H54 (cell line): Measurements from ENCODE around the gene ZKSCAN1.
"Not testable (repeated sequence)": the region's sequence is repeated elsewhere in the genome, so short reads cannot be mapped to it uniquely, and the experiment has no call there.

Experiments
- DNase-seq: peaks from one replicate; pipeline ENCODE4 v3.0.0; 2011; ENCODE audit warnings: low spot score, mixed read lengths; ENCODE audit not compliant: insufficient read length
- FAIRE-seq: peaks from 3 replicates; lab custom pipeline; 2011; peaks lifted over from hg19 to GRCh38; lab: Jason Lieb, UNC
- POLR2A ChIP-seq: IDR thresholded peaks from 2 replicates; pipeline ENCODE4 v1.6.1; 2011; ENCODE audit warnings: low read depth, mild to moderate bottlenecking, low read length

The ZKSCAN1 gene

DNA sequence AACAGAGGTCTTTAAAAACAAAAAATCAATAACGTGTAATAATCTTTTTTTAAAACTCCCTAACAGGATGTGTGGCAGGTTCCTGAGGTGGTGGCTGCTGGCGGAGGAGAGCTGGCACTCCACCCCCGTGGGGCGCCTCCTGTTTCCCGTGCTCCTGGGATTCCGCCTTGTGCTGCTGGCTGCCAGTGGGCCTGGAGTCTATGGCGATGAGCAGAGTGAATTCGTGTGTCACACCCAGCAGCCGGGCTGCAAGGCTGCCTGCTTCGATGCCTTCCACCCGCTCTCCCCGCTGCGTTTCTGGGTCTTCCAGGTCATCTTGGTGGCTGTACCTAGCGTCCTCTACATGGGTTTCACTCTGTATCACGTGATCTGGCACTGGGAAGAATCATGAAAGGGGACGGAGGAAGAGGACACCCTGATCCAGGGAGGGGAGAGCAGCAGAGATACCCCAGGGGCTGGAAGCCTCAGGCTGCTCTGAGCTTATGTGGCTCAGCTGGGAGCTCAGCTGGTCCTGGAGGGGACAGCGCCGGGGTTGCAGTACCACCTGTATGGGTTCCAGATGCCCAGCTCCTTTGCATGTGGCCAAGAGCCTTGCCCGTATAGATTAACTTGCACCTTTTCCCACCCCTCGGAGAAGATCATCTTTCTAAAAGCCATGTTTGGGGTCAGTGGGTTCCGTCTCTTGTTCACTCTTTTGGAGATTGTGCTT lies 22.9 kb upstream of the ZKSCAN1 start:
- DNase-seq, result no peak

DNA sequence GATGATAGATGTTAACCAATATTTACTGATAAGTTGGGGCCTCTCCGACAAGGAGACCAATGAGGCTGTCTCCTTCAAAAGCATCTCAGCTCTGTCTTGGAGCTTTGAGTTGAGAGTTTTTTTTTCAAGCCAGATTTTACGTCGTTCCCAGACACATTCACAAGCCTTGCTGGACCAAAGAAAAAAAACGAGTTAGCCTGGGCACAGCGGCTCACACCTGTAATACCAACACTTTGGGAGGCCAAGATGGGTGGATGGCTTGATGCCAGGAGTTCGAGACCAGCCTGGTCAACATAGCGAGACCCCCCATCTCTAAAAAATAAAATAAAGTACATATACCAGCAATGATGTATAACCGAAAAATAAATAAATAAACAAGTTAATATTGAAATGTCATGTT lies 20.6 kb upstream of the ZKSCAN1 start:
- no peak for TF ChIP-seq POLR2A
- FAIRE-seq, result no peak
- DNase-seq, result no peak

More for the DNA sequence above, 22.9 kb upstream of the ZKSCAN1 start:
- no peak for TF ChIP-seq POLR2A
- FAIRE-seq, result no peak

DNA sequence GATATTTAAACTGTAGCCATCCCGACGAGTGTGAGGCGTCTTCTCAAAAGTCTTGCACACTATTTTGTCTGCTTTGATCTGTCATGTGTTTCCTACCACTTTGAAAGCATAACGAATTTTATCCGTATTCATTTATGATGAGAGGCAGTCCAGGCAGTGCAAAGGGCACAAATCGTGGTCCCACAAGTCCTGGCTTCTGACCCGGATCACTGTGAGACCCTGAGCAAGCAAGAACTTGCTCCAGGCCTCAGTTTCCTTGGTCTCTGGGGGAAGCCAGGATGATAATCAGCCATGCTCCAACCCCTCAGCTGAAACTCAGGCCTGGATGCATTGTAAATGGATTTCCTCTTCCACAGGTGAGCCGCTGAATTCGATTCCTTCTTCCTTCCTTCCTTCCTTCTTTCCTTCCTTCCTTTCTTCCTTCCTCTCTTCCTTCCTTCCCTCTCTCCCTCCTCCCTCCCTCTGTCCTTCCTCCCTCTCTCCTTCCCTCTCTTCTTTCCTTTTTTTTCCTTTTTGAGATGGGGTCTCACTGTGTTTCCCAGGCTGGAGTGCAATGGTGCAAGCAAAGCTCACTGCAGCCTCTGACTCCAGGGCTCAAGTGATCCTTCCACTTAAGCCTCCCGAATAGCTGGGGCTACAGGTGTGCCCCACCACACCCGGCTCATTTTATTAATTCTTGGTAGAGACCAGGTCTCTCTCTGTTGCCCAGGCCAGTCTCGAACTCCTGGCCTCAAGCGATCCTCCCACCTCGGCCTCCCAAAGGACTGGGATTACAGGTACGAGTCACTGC lies 18.4 kb upstream of the ZKSCAN1 start:
- DNase-seq, result no peak
- FAIRE-seq, result no peak
- TF ChIP-seq POLR2A, result no peak

DNA sequence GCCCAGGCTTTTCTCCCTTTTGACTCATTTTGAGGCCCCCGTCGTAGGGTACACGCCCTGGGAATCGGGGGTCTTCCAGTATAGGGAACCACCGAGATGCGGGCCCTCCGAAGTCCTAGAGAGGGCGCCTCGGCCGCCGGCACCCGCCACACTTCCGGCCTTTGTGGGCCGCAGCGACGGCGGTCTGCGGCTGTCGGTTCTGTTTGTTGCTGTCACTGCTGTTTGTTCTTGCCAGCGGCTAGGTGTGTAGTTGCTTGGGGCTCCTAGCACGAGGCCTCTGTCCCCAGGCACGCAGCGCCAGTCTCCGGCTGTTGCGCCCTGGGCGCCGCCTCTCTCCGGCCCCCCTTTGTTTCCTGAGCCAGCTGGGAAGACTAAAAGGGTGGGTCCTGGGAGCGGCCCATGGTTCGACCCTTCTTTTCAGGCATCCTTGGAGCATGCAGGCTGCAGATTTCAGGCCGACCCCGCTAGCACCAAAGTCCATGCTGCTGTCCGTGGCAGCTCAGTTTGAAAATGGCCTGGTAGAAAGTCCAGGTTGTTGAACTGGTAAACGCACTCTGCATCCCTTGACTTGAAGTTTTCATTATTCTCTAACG lies 17.8 kb upstream of the ZKSCAN1 start:
- FAIRE-seq (no peak), DNase-seq (no peak)
- TF ChIP-seq POLR2A, result no peak

DNA sequence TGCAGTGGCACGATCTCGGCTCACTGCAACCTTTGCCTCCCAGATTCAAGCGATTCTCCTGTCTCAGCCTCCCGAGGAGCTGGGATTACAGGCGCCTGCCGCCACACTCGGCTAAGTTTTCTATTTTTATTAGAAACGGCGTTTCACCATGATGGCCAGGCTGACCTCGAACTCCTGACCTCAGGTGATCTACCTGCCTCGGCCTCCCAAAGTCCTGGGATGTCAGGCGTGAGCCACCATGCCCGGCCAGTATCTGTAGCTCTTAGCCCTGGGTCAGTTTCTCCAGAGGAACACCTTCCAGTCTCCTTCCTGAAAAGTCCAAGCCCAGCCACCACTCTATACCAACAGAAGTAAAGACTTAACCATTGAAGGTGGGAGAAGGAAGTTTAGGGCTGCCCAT lies 15.2 kb upstream of the ZKSCAN1 start:
- FAIRE-seq (no peak), DNase-seq (no peak)
- no peak for TF ChIP-seq POLR2A

DNA sequence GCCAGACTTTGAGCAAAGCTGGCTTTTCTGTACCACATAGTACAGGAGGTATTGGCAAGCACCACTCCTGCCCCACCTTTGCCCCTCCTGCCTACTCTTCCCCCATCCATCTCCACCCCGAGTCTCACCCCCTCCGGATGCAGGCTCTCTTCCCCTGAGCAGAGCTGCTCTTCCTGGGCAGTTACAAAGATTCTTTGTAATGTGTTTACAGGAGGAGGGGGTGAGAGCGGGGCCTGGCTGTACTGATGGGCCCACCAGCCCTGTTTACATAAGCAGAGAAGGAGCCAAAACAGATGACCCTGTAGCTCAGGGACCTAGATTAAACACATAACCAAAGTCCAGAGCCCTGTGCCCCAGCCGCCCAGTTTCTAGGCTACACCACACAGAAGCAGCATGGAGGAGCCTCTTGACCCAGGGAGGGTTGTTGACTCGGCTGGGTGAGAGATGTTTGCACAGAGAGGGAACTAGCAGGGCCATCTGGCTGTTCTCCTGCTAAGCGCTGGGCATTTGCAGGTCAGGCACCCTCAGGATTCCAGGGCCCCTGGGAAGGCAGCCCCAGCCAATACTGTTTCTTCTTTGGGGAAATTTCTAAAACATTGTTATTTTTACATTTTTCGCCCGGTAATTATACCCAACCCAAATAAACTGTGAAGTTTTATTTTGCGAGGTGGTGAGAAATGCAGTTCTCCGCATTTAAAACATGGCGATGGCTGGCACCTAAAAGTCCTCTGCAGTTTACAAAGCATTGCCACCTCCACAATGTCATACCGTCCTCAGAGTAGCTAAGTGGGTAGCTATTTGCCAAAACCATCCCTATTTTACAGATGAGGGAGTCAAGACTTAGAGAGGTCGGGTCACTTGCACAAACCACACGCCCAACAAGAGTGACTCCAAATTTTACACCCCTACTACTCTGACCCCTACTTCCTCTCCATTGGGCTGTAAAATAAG lies 11.4 kb upstream of the ZKSCAN1 start:
- TF ChIP-seq POLR2A, result no peak
- DNase-seq (no peak), FAIRE-seq (no peak)

DNA sequence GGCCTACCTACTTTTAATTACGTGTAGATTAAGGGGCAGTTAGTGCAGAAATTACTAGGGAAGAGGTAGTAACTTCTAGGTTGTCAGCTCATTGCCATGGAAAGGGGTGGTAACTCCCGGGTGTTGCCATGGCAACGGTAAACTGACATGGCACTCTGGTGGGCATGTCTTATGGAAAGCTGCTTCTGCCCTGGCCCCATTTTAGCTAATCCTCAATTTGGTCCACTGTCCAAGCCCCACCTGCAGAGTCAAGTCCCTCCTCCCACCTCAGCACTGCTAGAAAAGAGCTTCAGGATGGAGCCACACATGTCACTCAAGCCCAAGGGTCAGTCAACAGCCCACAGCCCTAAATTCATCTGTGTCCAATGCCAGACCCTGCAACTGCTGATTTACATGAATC lies 7.5 kb upstream of the ZKSCAN1 start:
- DNase-seq (no peak), FAIRE-seq (no peak)

DNA sequence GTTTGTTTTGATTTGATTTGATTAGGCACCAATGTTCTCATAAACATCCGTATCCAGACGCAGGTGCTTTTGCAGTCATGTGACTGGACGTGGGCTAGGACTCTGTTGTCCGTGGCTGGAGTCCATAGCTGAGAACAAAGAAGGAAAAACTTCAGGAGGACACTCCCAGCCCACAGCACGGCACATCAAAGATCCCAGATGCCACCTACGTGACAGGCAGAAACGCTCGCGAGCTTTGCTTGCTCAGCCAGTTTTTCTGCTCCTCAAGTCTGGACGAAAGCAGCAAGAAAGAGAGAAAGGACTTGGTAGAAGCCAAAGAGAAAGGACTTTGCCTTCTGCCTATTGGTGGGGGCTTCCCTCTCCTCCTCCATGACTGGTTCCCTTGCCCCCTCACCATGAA lies 6.9 kb upstream of the ZKSCAN1 start:
- no peak for TF ChIP-seq POLR2A
- no peak for DNase-seq
- FAIRE-seq, result no peak

More for the DNA sequence above, 7.5 kb upstream of the ZKSCAN1 start:
- TF ChIP-seq POLR2A, result no peak

DNA sequence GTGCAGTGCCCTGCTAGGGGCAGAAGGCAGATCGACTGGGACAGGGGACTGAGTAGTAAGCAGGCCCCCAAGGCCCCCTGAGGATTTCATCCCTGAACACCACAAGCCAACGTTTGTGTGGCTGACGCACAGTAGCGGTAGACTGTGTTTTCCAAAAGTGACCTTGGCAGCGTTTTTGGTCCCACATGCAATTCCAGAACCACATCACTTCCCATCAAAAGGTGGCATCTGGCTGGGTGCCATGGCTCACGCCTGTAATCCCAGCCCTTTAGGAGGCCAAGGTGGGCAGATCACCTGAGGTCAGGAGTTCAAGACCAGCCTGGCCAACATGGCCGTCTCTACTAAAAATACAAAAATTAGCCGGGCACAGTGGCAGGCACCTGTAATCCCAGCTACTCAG lies 5.4 kb upstream of the ZKSCAN1 start:
- not testable (repeated sequence) for FAIRE-seq, DNase-seq

DNA sequence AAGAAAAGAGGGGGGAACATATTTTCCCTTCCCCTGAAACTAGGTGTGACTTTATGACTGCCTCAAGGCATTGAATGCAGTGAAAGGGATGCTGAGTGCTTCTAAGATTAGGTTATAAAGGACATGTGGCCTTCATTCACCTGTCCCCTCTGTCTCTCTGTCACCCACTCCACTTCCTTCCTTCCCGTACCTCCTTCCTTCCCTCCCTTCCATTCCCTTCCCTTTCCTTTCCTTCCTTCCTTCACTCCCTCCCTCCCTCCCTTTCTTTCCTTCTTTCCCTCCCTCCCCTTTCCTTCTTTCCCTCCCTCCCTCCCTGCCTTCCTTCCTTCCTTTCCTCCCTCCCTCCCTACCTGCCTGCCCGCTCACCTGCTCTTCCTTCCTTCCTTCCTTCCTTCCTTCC lies 4.5 kb upstream of the ZKSCAN1 start:
- TF ChIP-seq POLR2A, result no peak
- no peak for DNase-seq
- no peak for FAIRE-seq

DNA sequence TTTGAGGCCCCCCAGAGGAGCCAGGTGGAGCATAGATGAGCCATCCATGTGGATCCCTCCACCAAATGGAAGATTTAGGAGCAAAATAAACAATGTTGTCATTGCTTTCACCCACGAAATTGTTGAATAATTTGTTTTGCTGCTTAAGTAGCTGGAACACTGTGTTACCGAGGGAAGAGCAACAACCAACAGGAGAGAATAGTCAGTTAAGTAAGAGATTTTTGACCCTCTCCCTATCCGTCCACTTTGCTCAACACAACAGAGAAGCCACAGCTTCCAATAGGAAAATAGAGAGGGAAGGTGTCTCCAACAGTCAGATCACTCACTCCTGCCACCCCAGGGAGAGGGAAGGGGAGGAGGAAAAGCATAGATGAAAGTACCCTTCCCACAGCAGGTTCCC lies 3.9 kb upstream of the ZKSCAN1 start:
- FAIRE-seq (no peak), DNase-seq (no peak)
- TF ChIP-seq POLR2A, result no peak

DNA sequence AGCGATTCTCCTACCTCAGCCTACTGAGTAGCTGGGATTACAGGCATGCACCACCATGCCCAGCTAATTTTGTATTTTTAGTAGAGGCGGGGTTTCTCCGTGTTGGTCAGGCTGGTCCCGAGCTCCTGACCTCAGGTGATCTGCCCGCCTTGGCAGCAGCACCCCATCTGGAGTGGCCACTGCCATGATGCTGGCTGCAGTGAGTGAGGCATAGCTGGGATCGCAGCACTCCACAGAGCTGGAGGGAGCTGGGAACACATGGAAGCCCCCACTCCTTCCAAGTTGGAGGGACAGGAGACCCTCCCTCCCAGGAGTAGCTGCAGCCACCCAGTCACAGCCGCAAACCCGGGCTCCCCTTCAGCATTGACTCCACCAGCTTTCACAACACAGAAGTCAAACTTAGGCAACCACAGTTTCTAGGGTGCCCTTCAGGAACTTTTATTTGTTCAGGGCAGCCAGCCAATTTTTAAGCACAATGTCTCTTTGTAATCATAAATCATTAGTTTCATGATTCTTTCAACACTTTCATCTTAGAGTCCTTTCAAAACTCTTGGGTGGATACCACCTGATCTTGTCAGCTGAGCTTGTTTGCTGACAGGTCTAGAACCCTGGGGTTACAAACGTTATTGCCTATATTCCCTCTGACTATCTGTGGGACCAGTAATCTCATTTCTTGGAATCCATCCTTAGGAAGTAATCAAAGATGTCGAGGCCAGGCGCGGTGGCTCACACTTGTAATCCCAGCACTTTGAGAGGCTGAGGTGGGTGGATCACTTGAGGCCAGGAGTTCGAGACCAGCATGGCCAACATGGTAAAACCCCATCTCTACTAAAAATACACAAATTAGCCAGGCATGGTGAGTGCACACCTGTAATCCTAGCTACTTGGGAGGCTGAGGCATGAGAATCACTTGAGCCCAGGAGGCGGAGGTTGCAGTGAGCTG lies 2.7 kb upstream of the ZKSCAN1 start:
- not testable (repeated sequence) for DNase-seq, FAIRE-seq

DNA sequence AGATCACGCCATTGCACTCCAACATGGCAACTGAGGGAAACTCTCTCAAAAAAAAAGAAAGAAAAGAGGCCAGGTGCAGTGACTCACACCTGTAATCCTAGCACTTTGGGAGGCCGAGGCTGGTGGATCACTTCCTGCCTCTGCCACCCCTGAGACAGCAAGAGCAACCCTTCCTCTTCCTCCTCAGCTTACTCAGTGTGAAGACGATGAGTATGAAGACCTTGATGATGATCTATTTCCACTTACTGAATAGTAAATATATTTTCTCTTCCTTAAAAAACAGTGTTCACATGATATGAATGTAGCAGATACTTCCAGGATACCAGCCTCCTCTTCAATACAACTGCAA lies 2.1 kb upstream of the ZKSCAN1 start:
- no peak for TF ChIP-seq POLR2A
- FAIRE-seq, result no peak
- no peak for DNase-seq
